Neural progenitor cell (in vitro differentiated cells): Measurements from ENCODE around the gene DOCK4. TPM values are rescaled to one million over a fixed set of nuclear protein-coding genes. Genes with fewer than 3 reads are reported as not detected.

Experiments used
- DNase-seq: peaks from one replicate; pipeline ENCODE4 v3.0.0-alpha.2; 2016; ENCODE audit warnings: low spot score
- H2AFZ ChIP-seq: fragments of 200-600 bp; sonication (generic); replicated peaks from 2 replicates; pipeline ENCODE4 v1.6.1; 2016; ENCODE audit warnings: antibody characterized with exemption
- H3F3A ChIP-seq: fragments of 200-600 bp; sonication (generic); 2 replicates; pipeline ENCODE4 v1.6.1; 2016; ENCODE audit warnings: antibody characterized with exemption, low read depth
- H3K27ac ChIP-seq: fragments of 200-600 bp; sonication (generic); 2 replicates; pipeline ENCODE4 v1.5.1; 2016; ENCODE audit warnings: mild to moderate bottlenecking
- H3K27me3 ChIP-seq: fragments of 200-600 bp; sonication (generic); 2 replicates; pipeline ENCODE4 v1.6.1; 2016; ENCODE audit warnings: mild to moderate bottlenecking, moderate library complexity
- H3K36me3 ChIP-seq: fragments of 200-600 bp; sonication (generic); 2 replicates; pipeline ENCODE4 v1.5.1; 2016
- H3K4me1 ChIP-seq: fragments of 200-600 bp; sonication (generic); 2 replicates; pipeline ENCODE4 v1.6.1; 2016; ENCODE audit warnings: mixed run types
- H3K4me2 ChIP-seq: fragments of 200-600 bp; sonication (generic); 2 replicates; pipeline ENCODE4 v1.6.1; 2016
- H3K4me3 ChIP-seq: fragments of 200-600 bp; sonication (generic); 2 replicates; pipeline ENCODE4 v1.5.1; 2016
- H3K79me2 ChIP-seq: fragments of 200-600 bp; sonication (generic); 2 replicates; pipeline ENCODE4 v1.6.1; 2016; ENCODE audit warnings: low read depth
- H3K9ac ChIP-seq: fragments of 200-600 bp; sonication (generic); 2 replicates; pipeline ENCODE4 v1.6.1; 2016
- H3K9me3 ChIP-seq: fragments of 200-600 bp; sonication (generic); 2 replicates; pipeline ENCODE4 v1.5.1; 2016; ENCODE audit warnings: low read depth
- H4K20me1 ChIP-seq: fragments of 200-600 bp; sonication (generic); 2 replicates; pipeline ENCODE4 v1.6.1; 2016; ENCODE audit warnings: low read depth
- H3K27ac Mint-ChIP-seq: 3 replicates; pipeline ENCODE4 v1.8.0; 2021; ENCODE audit warnings: mixed read lengths
- H3K27me3 Mint-ChIP-seq: 2 replicates; pipeline ENCODE4 v1.8.0; 2022; ENCODE audit warnings: low read depth, mild to moderate bottlenecking, inconsistent platforms, moderate library complexity, mixed read lengths; ENCODE audit not compliant: insufficient read depth
- H3K36me3 Mint-ChIP-seq: 3 replicates; pipeline ENCODE4 v1.8.0; 2021; ENCODE audit warnings: mixed read lengths
- H3K4me1 Mint-ChIP-seq: 3 replicates; pipeline ENCODE4 v1.8.0; 2021; ENCODE audit warnings: mixed read lengths
- H3K4me3 Mint-ChIP-seq: 3 replicates; pipeline ENCODE4 v1.8.0; 2021; ENCODE audit warnings: mild to moderate bottlenecking, moderate library complexity, mixed read lengths
- H3K9me3 Mint-ChIP-seq: 3 replicates; pipeline ENCODE4 v1.8.0; 2020; ENCODE audit warnings: mixed read lengths
- CTCF ChIP-seq: fragments of 200-600 bp; sonication (generic); IDR thresholded peaks from 2 replicates; pipeline ENCODE4 v1.5.1; 2017; ENCODE audit warnings: antibody characterized with exemption, mild to moderate bottlenecking
- EZH2 ChIP-seq: fragments of 200-600 bp; sonication (generic); IDR thresholded peaks from 2 replicates; pipeline ENCODE4 v1.6.1; 2017; ENCODE audit warnings: antibody characterized with exemption, mild to moderate bottlenecking, moderate library complexity
- EZH2phosphoT487 ChIP-seq: fragments of 200-600 bp; sonication (generic); IDR thresholded peaks from 2 replicates; pipeline ENCODE4 v1.6.1; 2017; ENCODE audit warnings: antibody characterized with exemption
- total RNA-seq: library from RNA; depleted of rRNA; stranded (reverse); fragments of >200 nt; gene quantifications from 2 replicates; pipeline ENCODE4 v1.2.3, GENCODE V29; 2015; ENCODE audit warnings: low replicate concordance

Gene DOCK4
- total RNA-seq, 1 donor from 2014 or later: 11.4 TPM

- no peaks in the 10 kb centered on the region for H3K9me3 ChIP-seq
- H3K4me3 ChIP-seq: no peak overlapping the region
- H3K27ac ChIP-seq: no peak overlapping the region
- H3K27me3 Mint-ChIP-seq: no peaks in the 10 kb centered on the region
- no peak overlapping the region for H3K9ac ChIP-seq
- no peaks in the 10 kb centered on the region for H3K36me3 ChIP-seq
- no peak overlapping the region for H3K27ac Mint-ChIP-seq
- no peaks in the 10 kb centered on the region for H3K4me1 Mint-ChIP-seq
- no peaks in the 10 kb centered on the region for H3K27me3 ChIP-seq
- H3K36me3 Mint-ChIP-seq: peaks cover 7% of the 10 kb centered on the region
- no peaks in the 10 kb centered on the region for H3F3A ChIP-seq
- H3K4me3 Mint-ChIP-seq: no peak overlapping the region
- H3K9me3 Mint-ChIP-seq: no peaks in the 10 kb centered on the region
- TF ChIP-seq CTCF (no peak), EZH2 (no peak), EZH2phosphoT487 (no peak)
- no peaks in the 10 kb centered on the region for H4K20me1 ChIP-seq
- no peak overlapping the region for H2AFZ ChIP-seq
- no peaks in the 10 kb centered on the region for H3K79me2 ChIP-seq
- no peak for DNase-seq
- H3K4me1 ChIP-seq: no peaks in the 10 kb centered on the region
- H3K4me2 ChIP-seq: no peak overlapping the region
Measured at GRCh38 chr7:111813306-111813705, 392.9 kb downstream of the DOCK4 start.

GRCh38 chr7:111806232-111806631 lies 400.0 kb downstream of the DOCK4 start:
- Mint-ChIP-seq H3K4me1 (peaks cover 5% of the 10 kb centered on the region), H3K4me3 (no peak overlapping the region), H3K27ac (no peak overlapping the region), H3K36me3 (peaks cover 13% of the 10 kb centered on the region), H3K9me3 (peaks cover 3% of the 10 kb centered on the region), H3K27me3 (no peaks in the 10 kb centered on the region)
- Histone ChIP-seq H3K27me3 (no peaks in the 10 kb centered on the region), H3K79me2 (no peaks in the 10 kb centered on the region), H3K9me3 (no peaks in the 10 kb centered on the region), H3K9ac (no peak overlapping the region), H2AFZ (no peak overlapping the region), H4K20me1 (no peaks in the 10 kb centered on the region), H3K4me1 (peaks cover 11% of the 10 kb centered on the region), H3F3A (no peaks in the 10 kb centered on the region), H3K4me3 (peak overlapping the region; percentile 17), H3K36me3 (no peaks in the 10 kb centered on the region), H3K4me2 (peak overlapping the region; percentile 50), H3K27ac (no peak overlapping the region)
- peak; percentile 48 for DNase-seq
- TF ChIP-seq CTCF (no peak), EZH2 (no peak), EZH2phosphoT487 (no peak)

GRCh38 chr7:111803015-111803758 lies 403.0 kb downstream of the DOCK4 start:
- peaks cover 9% of the 10 kb centered on the region for H3K36me3 Mint-ChIP-seq
- TF ChIP-seq CTCF (no peak), EZH2phosphoT487 (no peak), EZH2 (no peak)
- H3K4me1 Mint-ChIP-seq: peaks cover 5% of the 10 kb centered on the region
- no peak overlapping the region for H3K27ac Mint-ChIP-seq
- H3K9me3 ChIP-seq: no peaks in the 10 kb centered on the region
- H3K27ac ChIP-seq: no peak overlapping the region
- no peak overlapping the region for H3K4me3 ChIP-seq
- no peak for DNase-seq
- no peaks in the 10 kb centered on the region for H3K27me3 ChIP-seq
- no peaks in the 10 kb centered on the region for H4K20me1 ChIP-seq
- peaks cover 11% of the 10 kb centered on the region for H3K4me1 ChIP-seq
- H3K9me3 Mint-ChIP-seq: peaks cover 20% of the 10 kb centered on the region
- no peaks in the 10 kb centered on the region for H3K79me2 ChIP-seq
- no peaks in the 10 kb centered on the region for H3F3A ChIP-seq
- H3K36me3 ChIP-seq: no peaks in the 10 kb centered on the region
- H2AFZ ChIP-seq: no peak overlapping the region
- no peak overlapping the region for H3K4me2 ChIP-seq
- no peak overlapping the region for H3K4me3 Mint-ChIP-seq
- no peak overlapping the region for H3K9ac ChIP-seq
- no peaks in the 10 kb centered on the region for H3K27me3 Mint-ChIP-seq
